ENCODE data around the gene EDEM1.
A peak's percentile ranks its signal among the peaks of the same experiment; 100 is the strongest.
"Not testable (repeated sequence)": the region's sequence is repeated elsewhere in the genome, so short reads cannot be mapped to it uniquely, and the experiment has no call there.

EDEM1 gene

GRCh38 chr3:5172018-5172417, 15.5 kb upstream of the EDEM1 start:
- no peak for TF ChIP-seq CTCF (IDR thresholded peaks at IDR 0.05; ENCODE audit: extremely low read depth, missing control alignments)
- no peak for DNase-seq (ENCODE audit: low spot score)

GRCh38 chr3:5179036-5179435, 8.5 kb upstream of the EDEM1 start:
- DNase-seq (ENCODE audit: low spot score): not testable (repeated sequence)

GRCh38 chr3:5181469-5182141, 5.9 kb upstream of the EDEM1 start:
- TF ChIP-seq CTCF (IDR thresholded peaks at IDR 0.05; ENCODE audit: extremely low read depth, missing control alignments): no peak
- peak; percentile 38 for DNase-seq (ENCODE audit: low spot score)

GRCh38 chr3:5183714-5184113, 3.8 kb upstream of the EDEM1 start:
- DNase-seq (ENCODE audit: low spot score): not testable (repeated sequence)

- DNase-seq (ENCODE audit: low spot score): no peak
- no peak for TF ChIP-seq CTCF (IDR thresholded peaks at IDR 0.05; ENCODE audit: extremely low read depth, missing control alignments)
Observed at GRCh38 chr3:5184499-5184898, 3.0 kb upstream of the EDEM1 start.

- TF ChIP-seq CTCF (IDR thresholded peaks at IDR 0.05; ENCODE audit: extremely low read depth, missing control alignments): no peak
- no peak for DNase-seq (ENCODE audit: low spot score)
Observed at GRCh38 chr3:5185093-5185673, 2.3 kb upstream of the EDEM1 start.

- TF ChIP-seq CTCF (IDR thresholded peaks at IDR 0.05; ENCODE audit: extremely low read depth, missing control alignments): no peak
- peak; percentile 52 for DNase-seq (ENCODE audit: low spot score)
Observed at GRCh38 chr3:5186089-5186857, 1.2 kb upstream of the EDEM1 start.

GRCh38 chr3:5186858-5187155, 700 bp upstream of the EDEM1 start:
- TF ChIP-seq CTCF (IDR thresholded peaks at IDR 0.05; ENCODE audit: extremely low read depth, missing control alignments): no peak
- DNase-seq (ENCODE audit: low spot score): no peak

All from GM20000 (cell line).